ENCODE data around the gene VSIG1. TPM values are rescaled to one million over a fixed set of nuclear protein-coding genes. Genes with fewer than 3 reads are reported as not detected.

VSIG1 gene
- total RNA-seq, 2 donors from 2014 or later = 0.54 to 8.2 TPM

- no peak for TF ChIP-seq CTCF (IDR thresholded peaks at IDR 0.05)
- no peak for ATAC-seq (ENCODE audit: insufficient number of reproducible peaks, low FRiP score, low read depth)
These were observed 16.0 kb upstream of the VSIG1 start for GRCh38 chrX:108028854-108029253.

GRCh38 chrX:108029928-108030711 is 14.7 kb upstream of the VSIG1 start:
- Histone ChIP-seq H3K9me3 (no peaks in the 10 kb centered on the region), H3K27me3 (replicated peaks; ENCODE audit: insufficient read depth) (no peaks in the 10 kb centered on the region), H3K27ac (no peak overlapping the region), H3K36me3 (no peaks in the 10 kb centered on the region), H3K4me3 (no peak overlapping the region), H3K4me1 (ENCODE audit: control insufficient read depth in 1 of 2, low read depth in 2 of 2) (no peaks in the 10 kb centered on the region)
- no peak for TF ChIP-seq CTCF (IDR thresholded peaks at IDR 0.05)
- no peak for DNase-seq (ENCODE audit: low spot score)
- no peak for ATAC-seq (ENCODE audit: insufficient number of reproducible peaks, low FRiP score, low read depth)

More at GRCh38 chrX:108028854-108029253, 16.0 kb upstream of the VSIG1 start:
- H3K4me3 ChIP-seq = no peak overlapping the region
- H3K27ac ChIP-seq = no peak overlapping the region
- no peak for DNase-seq (ENCODE audit: low spot score)
- no peaks in the 10 kb centered on the region for H3K27me3 ChIP-seq (replicated peaks; ENCODE audit: insufficient read depth)
- no peaks in the 10 kb centered on the region for H3K9me3 ChIP-seq
- no peaks in the 10 kb centered on the region for H3K4me1 ChIP-seq (ENCODE audit: control insufficient read depth in 1 of 2, low read depth in 2 of 2)
- no peaks in the 10 kb centered on the region for H3K36me3 ChIP-seq

- Histone ChIP-seq H3K27me3 (replicated peaks; ENCODE audit: insufficient read depth) (no peaks in the 10 kb centered on the region), H3K4me1 (ENCODE audit: control insufficient read depth in 1 of 2, low read depth in 2 of 2) (no peaks in the 10 kb centered on the region), H3K27ac (no peak overlapping the region), H3K36me3 (no peaks in the 10 kb centered on the region), H3K4me3 (no peak overlapping the region), H3K9me3 (no peaks in the 10 kb centered on the region)
- DNase-seq (ENCODE audit: low spot score) = no peak
- no peak for ATAC-seq (ENCODE audit: insufficient number of reproducible peaks, low FRiP score, low read depth)
- TF ChIP-seq CTCF (IDR thresholded peaks at IDR 0.05) = no peak
These were observed 11.9 kb upstream of the VSIG1 start for GRCh38 chrX:108032944-108033343.

- Histone ChIP-seq H3K9me3 (no peaks in the 10 kb centered on the region), H3K27ac (no peak overlapping the region), H3K4me1 (ENCODE audit: control insufficient read depth in 1 of 2, low read depth in 2 of 2) (no peaks in the 10 kb centered on the region), H3K4me3 (no peak overlapping the region), H3K27me3 (replicated peaks; ENCODE audit: insufficient read depth) (no peaks in the 10 kb centered on the region), H3K36me3 (no peaks in the 10 kb centered on the region)
- no peak for TF ChIP-seq CTCF (IDR thresholded peaks at IDR 0.05)
- DNase-seq (ENCODE audit: low spot score) (no peak), ATAC-seq (ENCODE audit: insufficient number of reproducible peaks, low FRiP score, low read depth) (no peak)
These were observed 11.0 kb upstream of the VSIG1 start for GRCh38 chrX:108033890-108034289.

GRCh38 chrX:108034725-108035124 is 10.1 kb upstream of the VSIG1 start:
- ATAC-seq (ENCODE audit: insufficient number of reproducible peaks, low FRiP score, low read depth) (no peak), DNase-seq (ENCODE audit: low spot score) (no peak)
- H3K9me3 ChIP-seq = no peaks in the 10 kb centered on the region
- no peaks in the 10 kb centered on the region for H3K36me3 ChIP-seq
- no peaks in the 10 kb centered on the region for H3K4me1 ChIP-seq (ENCODE audit: control insufficient read depth in 1 of 2, low read depth in 2 of 2)
- no peaks in the 10 kb centered on the region for H3K27me3 ChIP-seq (replicated peaks; ENCODE audit: insufficient read depth)
- no peak overlapping the region for H3K27ac ChIP-seq
- no peak overlapping the region for H3K4me3 ChIP-seq
- no peak for TF ChIP-seq CTCF (IDR thresholded peaks at IDR 0.05)
